ENCODE measurements around the gene PCLO. TPM values are rescaled to one million over a fixed set of nuclear protein-coding genes. Genes with fewer than 3 reads are reported as not detected.

The PCLO gene
- total RNA-seq, 4 donors from 2014 or later, result 6.6 to 70.7 (median 33.9) TPM

DNA sequence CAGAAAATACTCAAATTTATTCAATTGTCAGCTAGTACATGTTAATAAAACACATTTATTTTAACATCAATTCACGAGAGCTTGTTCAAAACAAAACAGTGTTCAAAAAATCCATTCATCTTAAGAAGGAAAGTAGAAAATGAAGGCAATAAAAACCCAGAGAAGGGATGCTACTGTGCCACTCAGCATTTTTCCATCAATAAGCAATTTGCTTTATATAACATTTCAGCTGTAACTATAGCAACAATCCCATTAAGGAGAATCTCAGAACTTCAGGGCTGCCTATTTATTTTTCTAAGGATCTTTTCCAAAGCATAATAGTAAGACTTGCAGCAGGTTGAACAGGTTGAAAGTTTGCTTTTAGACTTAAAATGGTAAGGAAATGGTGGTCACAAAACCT, 190.5 kb downstream of the PCLO start:
- TF ChIP-seq, protein P1, sequence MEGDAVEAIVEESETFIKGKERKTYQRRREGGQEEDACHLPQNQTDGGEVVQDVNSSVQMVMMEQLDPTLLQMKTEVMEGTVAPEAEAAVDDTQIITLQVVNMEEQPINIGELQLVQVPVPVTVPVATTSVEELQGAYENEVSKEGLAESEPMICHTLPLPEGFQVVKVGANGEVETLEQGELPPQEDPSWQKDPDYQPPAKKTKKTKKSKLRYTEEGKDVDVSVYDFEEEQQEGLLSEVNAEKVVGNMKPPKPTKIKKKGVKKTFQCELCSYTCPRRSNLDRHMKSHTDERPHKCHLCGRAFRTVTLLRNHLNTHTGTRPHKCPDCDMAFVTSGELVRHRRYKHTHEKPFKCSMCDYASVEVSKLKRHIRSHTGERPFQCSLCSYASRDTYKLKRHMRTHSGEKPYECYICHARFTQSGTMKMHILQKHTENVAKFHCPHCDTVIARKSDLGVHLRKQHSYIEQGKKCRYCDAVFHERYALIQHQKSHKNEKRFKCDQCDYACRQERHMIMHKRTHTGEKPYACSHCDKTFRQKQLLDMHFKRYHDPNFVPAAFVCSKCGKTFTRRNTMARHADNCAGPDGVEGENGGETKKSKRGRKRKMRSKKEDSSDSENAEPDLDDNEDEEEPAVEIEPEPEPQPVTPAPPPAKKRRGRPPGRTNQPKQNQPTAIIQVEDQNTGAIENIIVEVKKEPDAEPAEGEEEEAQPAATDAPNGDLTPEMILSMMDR (IDR thresholded peaks at IDR 0.05), result no peak
- TF ChIP-seq POLR2A (IDR thresholded peaks at IDR 0.05), result no peak
- H3K36me3 ChIP-seq, result no peaks in the 10 kb centered on the region
- no peaks in the 10 kb centered on the region for H3K9me3 ChIP-seq
- H3K4me1 ChIP-seq, result no peaks in the 10 kb centered on the region
- H3K27me3 ChIP-seq, result no peaks in the 10 kb centered on the region
- H3K27ac ChIP-seq, result no peak overlapping the region
- H3K4me3 ChIP-seq, result no peak overlapping the region
- DNase-seq, result no peak

DNA sequence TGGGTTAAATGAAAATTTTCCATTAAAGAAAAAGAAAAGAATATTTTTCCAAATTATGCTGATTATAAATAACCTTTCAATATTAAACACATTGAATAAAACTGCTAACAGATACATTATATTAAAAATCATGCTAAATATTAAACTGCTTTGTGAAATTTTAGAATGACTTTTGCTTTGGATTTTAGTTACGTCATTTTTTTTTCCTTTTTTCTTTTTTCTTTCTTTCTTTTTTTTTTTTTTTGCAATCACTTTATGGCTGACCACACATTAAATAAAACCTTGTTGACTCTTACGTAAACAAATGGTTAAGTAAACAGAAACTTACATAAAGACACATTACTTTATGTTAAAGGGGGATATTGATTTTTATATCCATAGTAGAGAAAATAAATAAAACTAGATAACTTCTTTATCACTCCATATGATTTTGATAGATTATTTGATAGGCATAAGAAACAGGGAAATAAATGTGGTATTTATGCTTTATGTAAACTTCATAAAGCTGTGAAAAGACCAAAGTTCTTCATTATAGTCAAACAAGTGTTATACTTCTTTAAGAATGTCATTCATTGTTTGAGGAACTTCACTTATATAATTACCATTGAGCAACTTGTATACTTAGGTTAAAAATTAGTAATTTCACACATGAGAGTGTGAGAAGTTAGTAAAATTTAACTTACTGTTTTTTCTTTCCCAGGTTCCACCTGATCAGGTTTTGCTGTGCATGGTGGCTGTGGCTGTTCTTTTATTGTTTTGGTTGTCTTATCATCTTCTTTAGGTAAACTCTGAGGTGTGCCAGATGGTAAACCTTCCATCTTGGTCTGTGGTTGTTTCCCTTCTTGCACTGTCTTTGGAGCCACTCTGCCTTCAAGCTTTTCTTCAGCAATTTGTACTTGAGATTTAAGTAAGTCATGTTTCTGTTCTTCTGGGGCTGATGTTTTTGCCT, 197.3 kb downstream of the PCLO start:
- DNase-seq, result no peak
- no peak overlapping the region for H3K27ac ChIP-seq
- no peaks in the 10 kb centered on the region for H3K9me3 ChIP-seq
- no peaks in the 10 kb centered on the region for H3K27me3 ChIP-seq
- no peak overlapping the region for H3K4me3 ChIP-seq
- no peak for TF ChIP-seq POLR2A (IDR thresholded peaks at IDR 0.05)
- TF ChIP-seq, protein P1 (IDR thresholded peaks at IDR 0.05), result no peak
- H3K36me3 ChIP-seq, result no peaks in the 10 kb centered on the region
- H3K4me1 ChIP-seq, result no peaks in the 10 kb centered on the region

DNA sequence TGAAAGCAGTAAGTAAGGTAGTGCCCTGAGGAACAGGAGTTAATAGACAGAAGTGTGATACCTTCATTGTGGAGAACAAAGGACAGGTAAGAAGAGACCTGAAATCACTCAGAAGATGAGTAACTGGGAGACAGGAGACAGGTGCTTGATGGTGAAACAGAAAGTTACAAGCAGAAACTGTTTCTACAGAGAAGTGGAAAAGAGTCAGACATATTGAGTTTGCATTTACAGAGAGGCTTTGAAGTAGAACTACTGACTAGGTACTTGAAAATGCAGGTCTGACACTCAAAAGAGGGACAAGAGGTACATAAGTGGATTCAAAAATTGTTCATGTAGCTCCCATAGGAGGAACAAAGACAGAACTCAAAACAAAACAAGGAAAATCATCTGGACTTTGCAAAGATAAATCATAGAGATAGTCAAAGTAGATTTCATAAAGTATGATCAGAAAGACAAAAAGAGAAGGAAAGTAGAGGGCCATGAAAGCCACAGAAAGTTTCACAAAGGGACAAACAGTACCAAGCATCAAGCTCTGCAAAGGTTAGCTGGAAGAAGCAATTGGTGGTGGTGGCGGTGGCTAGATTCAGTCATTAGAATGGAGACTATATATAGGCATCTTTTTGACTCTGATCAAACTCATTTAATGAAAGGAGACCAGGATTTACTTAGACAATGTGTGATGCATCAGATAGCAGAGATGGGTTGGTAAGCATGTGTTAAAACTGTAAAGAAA, 198.4 kb downstream of the PCLO start:
- TF ChIP-seq POLR2A (IDR thresholded peaks at IDR 0.05), result no peak
- TF ChIP-seq, protein P1 (IDR thresholded peaks at IDR 0.05), result no peak
- H3K27ac ChIP-seq, result no peak overlapping the region
- H3K4me3 ChIP-seq, result no peak overlapping the region
- H3K36me3 ChIP-seq, result no peaks in the 10 kb centered on the region
- no peaks in the 10 kb centered on the region for H3K9me3 ChIP-seq
- H3K27me3 ChIP-seq, result no peaks in the 10 kb centered on the region
- no peaks in the 10 kb centered on the region for H3K4me1 ChIP-seq
- no peak for DNase-seq

DNA sequence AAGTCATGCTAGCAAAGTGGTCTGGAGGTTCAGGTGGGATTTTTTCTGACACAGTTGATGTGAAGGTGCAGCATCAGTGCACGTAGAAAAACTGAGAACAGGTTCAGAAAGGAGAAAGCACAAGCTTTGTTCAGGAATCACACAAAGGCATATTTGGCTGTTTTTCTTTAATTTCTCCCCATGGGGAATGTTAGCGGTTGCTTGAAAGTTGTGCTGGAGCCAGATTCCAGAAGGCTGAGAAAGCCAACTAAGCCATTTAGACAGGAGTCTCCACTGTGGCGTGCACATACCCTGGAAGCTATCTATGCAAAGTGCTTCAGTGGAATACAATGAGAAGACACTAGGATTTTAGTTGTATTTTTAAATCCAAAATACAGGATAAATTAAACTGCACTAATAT, 201.4 kb downstream of the PCLO start:
- DNase-seq, result no peak
- Histone ChIP-seq H3K4me1 (no peaks in the 10 kb centered on the region), H3K27ac (no peak overlapping the region), H3K9me3 (no peaks in the 10 kb centered on the region), H3K4me3 (no peak overlapping the region), H3K36me3 (no peaks in the 10 kb centered on the region), H3K27me3 (no peaks in the 10 kb centered on the region)
- TF ChIP-seq, protein P1 (IDR thresholded peaks at IDR 0.05), result no peak
- TF ChIP-seq POLR2A (IDR thresholded peaks at IDR 0.05), result no peak

DNA sequence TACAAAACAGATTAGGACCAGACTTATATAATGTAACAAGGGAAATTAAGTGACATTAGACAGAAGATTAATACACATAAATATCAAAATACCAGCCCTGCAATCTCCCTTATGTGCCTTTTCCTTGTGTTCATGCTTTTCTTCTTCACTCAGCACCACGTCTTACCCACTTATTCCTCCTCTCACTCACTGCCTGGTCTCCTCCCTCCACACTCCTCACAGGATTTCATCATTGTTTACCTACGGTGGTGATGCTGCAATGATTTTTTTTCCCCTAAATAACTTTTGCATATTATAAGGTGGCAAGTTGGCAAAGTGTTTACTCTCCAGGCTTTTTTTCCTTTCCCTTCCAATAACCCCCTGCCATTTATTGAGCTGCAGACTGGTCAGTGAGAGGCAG, 203.2 kb downstream of the PCLO start:
- Histone ChIP-seq H3K27ac (no peak overlapping the region), H3K36me3 (no peaks in the 10 kb centered on the region), H3K4me3 (no peak overlapping the region), H3K27me3 (no peaks in the 10 kb centered on the region), H3K9me3 (no peaks in the 10 kb centered on the region), H3K4me1 (no peaks in the 10 kb centered on the region)
- no peak for DNase-seq
- TF ChIP-seq, protein P1 (IDR thresholded peaks at IDR 0.05), result no peak
- no peak for TF ChIP-seq POLR2A (IDR thresholded peaks at IDR 0.05)
